ENCODE results near the gene TSKU.

Gene TSKU

GRCh38 chr11:76769645-76770586 is 13.2 kb upstream of the TSKU start:
- Histone ChIP-seq H3K27me3 (replicated peaks; ENCODE audit: insufficient read depth, low read length) (no peaks in the 10 kb centered on the region), H3K4me2 (ENCODE audit: low read depth, low read length) (peak overlapping the region; percentile 75), H3K9me3 (replicated peaks; ENCODE audit: insufficient read depth, low read length) (no peaks in the 10 kb centered on the region), H3K27ac (ENCODE audit: low read length) (peak overlapping the region; percentile 79; the same call in 1 of the 2 replicates), H3K36me3 (replicated peaks; ENCODE audit: insufficient read depth, low read length) (no peaks in the 10 kb centered on the region), H2AFZ (ENCODE audit: low read length) (peak overlapping the region; percentile 66; the same call in 1 of the 2 replicates), H3K9me2 (replicated peaks; ENCODE audit: insufficient read depth, low read length) (no peaks in the 10 kb centered on the region), H3K4me3 (ENCODE audit: low read length) (peak overlapping the region; percentile 22), H3K4me1 (ENCODE audit: low read length) (peaks cover 48% of the 10 kb centered on the region), H3K79me2 (ENCODE audit: low read length) (no peaks in the 10 kb centered on the region), H3K9ac (ENCODE audit: low read length) (peak overlapping the region; percentile 34), H3F3A (ENCODE audit: insufficient read depth, low read length) (peaks cover 34% of the 10 kb centered on the region), H4K20me1 (ENCODE audit: insufficient read depth, low read length) (no peaks in the 10 kb centered on the region)
- DNase-seq = peak; percentile 62
- TF ChIP-seq EZH2phosphoT487 (IDR thresholded peaks at IDR 0.05; ENCODE audit: low read length) (no peak), EZH2 (optimal IDR thresholded peaks at IDR 0.05; ENCODE audit: low read depth, low read length) (no peak)
- TF ChIP-seq, protein P1, sequence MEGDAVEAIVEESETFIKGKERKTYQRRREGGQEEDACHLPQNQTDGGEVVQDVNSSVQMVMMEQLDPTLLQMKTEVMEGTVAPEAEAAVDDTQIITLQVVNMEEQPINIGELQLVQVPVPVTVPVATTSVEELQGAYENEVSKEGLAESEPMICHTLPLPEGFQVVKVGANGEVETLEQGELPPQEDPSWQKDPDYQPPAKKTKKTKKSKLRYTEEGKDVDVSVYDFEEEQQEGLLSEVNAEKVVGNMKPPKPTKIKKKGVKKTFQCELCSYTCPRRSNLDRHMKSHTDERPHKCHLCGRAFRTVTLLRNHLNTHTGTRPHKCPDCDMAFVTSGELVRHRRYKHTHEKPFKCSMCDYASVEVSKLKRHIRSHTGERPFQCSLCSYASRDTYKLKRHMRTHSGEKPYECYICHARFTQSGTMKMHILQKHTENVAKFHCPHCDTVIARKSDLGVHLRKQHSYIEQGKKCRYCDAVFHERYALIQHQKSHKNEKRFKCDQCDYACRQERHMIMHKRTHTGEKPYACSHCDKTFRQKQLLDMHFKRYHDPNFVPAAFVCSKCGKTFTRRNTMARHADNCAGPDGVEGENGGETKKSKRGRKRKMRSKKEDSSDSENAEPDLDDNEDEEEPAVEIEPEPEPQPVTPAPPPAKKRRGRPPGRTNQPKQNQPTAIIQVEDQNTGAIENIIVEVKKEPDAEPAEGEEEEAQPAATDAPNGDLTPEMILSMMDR (IDR thresholded peaks at IDR 0.05; ENCODE audit: low read length) = no peak

DNA sequence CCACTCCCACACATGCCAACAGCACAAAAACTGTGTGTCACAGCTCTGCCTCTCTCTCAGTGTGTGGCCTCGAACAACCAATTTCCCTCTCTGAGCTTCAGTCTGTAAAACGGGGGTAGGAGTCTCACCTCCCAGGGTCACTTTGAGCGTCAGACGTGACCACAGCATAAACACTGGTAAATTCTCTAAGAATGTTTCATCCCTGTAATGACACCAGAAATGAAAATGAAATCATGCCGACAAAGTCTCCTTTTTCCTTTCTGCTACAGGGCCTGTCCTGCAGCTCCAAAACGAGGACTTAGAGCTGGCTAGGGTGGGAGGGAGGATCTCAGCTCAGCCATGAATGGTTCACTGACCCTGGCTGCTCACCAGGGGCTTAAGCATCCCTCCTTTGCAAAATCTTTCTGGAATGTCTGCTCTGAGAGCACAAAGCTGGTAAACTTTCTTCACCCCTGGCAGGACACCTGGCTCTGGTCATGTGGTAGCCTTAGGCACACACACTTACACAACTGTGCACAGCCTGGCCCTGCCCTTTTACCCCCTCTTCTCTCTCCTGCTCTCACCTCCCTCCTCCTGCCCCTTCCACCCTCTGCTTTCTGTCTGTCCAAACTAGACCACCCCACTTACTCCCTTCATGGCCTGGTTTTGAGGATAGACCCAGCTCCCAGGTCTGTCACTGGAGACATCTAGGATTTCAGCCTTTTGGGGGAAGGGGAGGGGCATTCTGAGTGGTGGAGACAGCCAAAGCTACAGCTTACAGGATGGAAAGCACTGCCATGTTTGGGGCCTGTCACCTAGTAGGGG is 12.3 kb upstream of the TSKU start:
- Histone ChIP-seq H3K4me1 (ENCODE audit: low read length) (peaks cover 48% of the 10 kb centered on the region), H3K9me3 (replicated peaks; ENCODE audit: insufficient read depth, low read length) (no peaks in the 10 kb centered on the region), H3K27me3 (replicated peaks; ENCODE audit: insufficient read depth, low read length) (no peaks in the 10 kb centered on the region), H3K27ac (ENCODE audit: low read length) (peak overlapping the region; percentile 79), H2AFZ (ENCODE audit: low read length) (peak overlapping the region; percentile 66), H3K4me3 (ENCODE audit: low read length) (peak overlapping the region; percentile 22), H3F3A (ENCODE audit: insufficient read depth, low read length) (peaks cover 34% of the 10 kb centered on the region), H3K9me2 (replicated peaks; ENCODE audit: insufficient read depth, low read length) (no peaks in the 10 kb centered on the region), H3K36me3 (replicated peaks; ENCODE audit: insufficient read depth, low read length) (no peaks in the 10 kb centered on the region), H3K79me2 (ENCODE audit: low read length) (no peaks in the 10 kb centered on the region), H3K4me2 (ENCODE audit: low read depth, low read length) (peak overlapping the region; percentile 67), H4K20me1 (ENCODE audit: insufficient read depth, low read length) (no peaks in the 10 kb centered on the region), H3K9ac (ENCODE audit: low read length) (peak overlapping the region; percentile 34)
- DNase-seq = peak; percentile 76
- TF ChIP-seq EZH2phosphoT487 (IDR thresholded peaks at IDR 0.05; ENCODE audit: low read length) = no peak
- TF ChIP-seq, protein P1 (IDR thresholded peaks at IDR 0.05; ENCODE audit: low read length) = no peak
- no peak for TF ChIP-seq EZH2 (optimal IDR thresholded peaks at IDR 0.05; ENCODE audit: low read depth, low read length)

DNA sequence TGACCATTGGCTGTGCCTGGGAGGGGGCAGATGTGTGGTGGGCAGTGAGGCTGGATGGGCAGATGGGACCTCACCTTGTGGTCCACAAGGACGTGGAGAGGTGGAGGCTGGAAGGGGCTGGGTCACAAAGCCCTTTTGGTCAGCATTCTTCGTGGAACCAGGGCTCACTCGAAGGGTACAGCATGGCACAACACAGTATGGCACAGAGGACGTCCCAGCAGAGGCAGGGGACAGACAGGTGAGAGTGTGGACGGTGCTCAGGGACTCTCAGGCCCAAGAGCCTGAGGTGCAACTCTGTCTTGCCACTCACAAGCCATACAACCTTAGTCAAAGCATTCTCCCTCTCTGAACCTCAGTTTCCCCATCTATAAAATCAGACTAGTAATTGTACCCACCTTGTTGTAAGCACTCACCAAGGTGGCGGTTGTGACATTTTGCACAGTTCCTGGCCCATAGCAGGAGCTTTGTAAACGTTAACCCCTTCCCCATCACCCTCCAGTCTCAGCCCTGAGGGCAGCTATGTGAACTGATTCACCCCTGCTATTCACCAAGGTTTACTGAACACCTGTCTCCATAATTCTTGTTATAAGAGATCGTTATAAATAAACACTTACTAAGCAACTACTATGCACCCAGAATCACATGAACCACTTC is 11.6 kb upstream of the TSKU start:
- peak overlapping the region; percentile 79; the same call in 1 of the 2 replicates for H3K27ac ChIP-seq (ENCODE audit: low read length)
- no peak for DNase-seq
- H3K4me2 ChIP-seq (ENCODE audit: low read depth, low read length) = peak overlapping the region; percentile 67

More for the DNA sequence above, 11.6 kb upstream of the TSKU start:
- Histone ChIP-seq H3F3A (ENCODE audit: insufficient read depth, low read length) (peaks cover 34% of the 10 kb centered on the region), H3K9me2 (replicated peaks; ENCODE audit: insufficient read depth, low read length) (no peaks in the 10 kb centered on the region), H3K9me3 (replicated peaks; ENCODE audit: insufficient read depth, low read length) (no peaks in the 10 kb centered on the region), H3K4me3 (ENCODE audit: low read length) (no peak overlapping the region), H3K27me3 (replicated peaks; ENCODE audit: insufficient read depth, low read length) (no peaks in the 10 kb centered on the region), H3K4me1 (ENCODE audit: low read length) (peaks cover 48% of the 10 kb centered on the region), H4K20me1 (ENCODE audit: insufficient read depth, low read length) (no peaks in the 10 kb centered on the region), H3K36me3 (replicated peaks; ENCODE audit: insufficient read depth, low read length) (no peaks in the 10 kb centered on the region), H3K9ac (ENCODE audit: low read length) (peak overlapping the region; percentile 34; the same call in 1 of the 2 replicates), H3K79me2 (ENCODE audit: low read length) (no peaks in the 10 kb centered on the region), H2AFZ (ENCODE audit: low read length) (peak overlapping the region; percentile 66)
- TF ChIP-seq EZH2 (optimal IDR thresholded peaks at IDR 0.05; ENCODE audit: low read depth, low read length) (no peak), EZH2phosphoT487 (IDR thresholded peaks at IDR 0.05; ENCODE audit: low read length) (no peak)
- TF ChIP-seq, protein P1 (IDR thresholded peaks at IDR 0.05; ENCODE audit: low read length) = no peak

Measured in MM.1S (cell line).